ENCODE measurements around the gene DUSP7.
A peak's percentile ranks its signal among the peaks of the same experiment; 100 is the strongest.

DUSP7 gene

DNA sequence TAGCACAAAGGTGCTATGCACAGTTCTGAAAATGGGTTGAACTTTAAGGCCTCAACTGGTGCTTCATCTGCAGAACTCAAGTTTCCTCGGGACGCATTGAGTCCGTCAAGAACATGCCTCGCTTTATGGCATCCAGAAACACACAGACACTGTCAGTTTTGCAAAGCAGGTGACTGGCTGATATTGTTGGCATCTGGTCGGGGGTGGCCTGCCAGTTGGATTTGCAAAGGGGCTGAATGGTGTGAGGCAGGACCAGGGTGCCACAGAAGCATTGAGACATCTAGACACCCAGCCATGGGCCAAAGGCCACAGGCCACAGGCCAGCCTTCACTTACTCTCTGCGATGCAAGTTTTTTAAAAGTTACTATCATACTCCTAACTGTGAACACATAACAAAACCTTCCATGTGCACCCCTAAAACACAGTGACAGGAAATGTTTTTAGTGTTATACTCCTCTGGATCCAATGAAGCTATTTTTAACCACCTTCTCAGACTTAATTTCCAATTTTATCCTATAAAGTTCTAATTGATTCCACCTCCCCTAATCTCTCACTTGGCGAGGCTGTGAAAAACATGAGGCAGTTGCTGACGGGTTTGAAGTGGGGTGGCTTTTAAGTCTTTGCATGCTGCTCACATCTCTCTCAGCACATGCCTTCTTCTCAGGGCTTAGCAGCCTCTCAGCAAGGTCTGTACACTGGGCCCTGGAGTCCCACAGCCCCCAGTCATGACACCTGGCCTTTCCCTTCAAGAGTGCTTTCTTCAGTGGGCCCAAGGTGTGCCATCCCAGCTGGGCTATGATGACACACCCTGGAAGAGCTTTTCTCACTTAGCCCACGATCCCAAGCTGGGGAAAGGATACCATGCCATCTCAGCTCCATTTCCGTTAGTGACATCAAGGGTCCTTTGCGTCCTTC is 38.5 kb upstream of the DUSP7 start:
- H3K4me3 ChIP-seq (replicated peaks in 1 of 2; ENCODE audit: low read depth in 2 of 2, low read length in 2 of 2), result no peak overlapping the region
- TF ChIP-seq CTCF (IDR thresholded peaks at IDR 0.05; ENCODE audit: low read depth, low read length), result no peak
- DNase-seq (ENCODE audit: low read depth in 2 of 2), result no peak

DNA sequence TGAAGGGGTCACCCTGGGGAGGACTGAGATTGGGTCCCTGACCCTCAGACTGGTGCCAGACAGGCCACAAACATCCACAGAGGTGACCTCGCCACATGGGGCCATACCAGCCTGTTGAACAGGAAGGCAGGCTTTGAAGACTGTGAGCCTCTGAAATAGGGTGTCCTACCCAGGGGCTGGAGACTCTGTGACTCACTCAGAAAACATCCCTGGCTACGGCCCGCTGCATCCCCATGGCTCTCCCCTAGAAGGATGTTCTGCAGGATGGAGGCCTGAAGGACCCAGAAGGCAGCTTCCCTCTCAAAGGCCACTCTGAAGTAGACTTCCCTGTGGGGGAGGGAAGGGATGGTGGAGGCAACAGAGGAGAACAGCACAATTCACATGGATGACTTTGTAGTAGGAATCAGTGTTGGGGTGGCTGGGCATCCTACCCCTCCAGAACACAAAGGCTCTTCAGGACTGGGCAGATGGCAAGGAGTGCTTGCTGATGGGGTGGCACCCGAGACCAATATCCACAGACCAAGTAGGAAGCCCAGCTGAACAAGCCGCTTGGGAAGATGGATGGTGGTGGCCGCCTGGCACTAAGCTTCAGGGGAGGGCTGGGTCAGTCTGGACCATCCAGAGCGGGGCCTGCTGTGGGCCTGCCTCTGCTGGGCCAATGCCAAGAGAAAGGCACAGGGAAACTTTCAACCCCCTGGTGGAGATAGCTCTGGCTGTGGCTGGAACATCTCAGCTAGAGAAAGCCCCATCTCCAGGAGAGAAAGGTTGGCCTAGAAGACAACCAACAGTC is 37.6 kb upstream of the DUSP7 start:
- TF ChIP-seq CTCF (IDR thresholded peaks at IDR 0.05; ENCODE audit: low read depth, low read length), result no peak
- H3K4me3 ChIP-seq (replicated peaks in 1 of 2; ENCODE audit: low read depth in 2 of 2, low read length in 2 of 2), result no peak overlapping the region
- DNase-seq (ENCODE audit: low read depth in 2 of 2), result peak; percentile 52 to 57

GRCh38 chr3:52092891-52093290 is 36.5 kb upstream of the DUSP7 start:
- TF ChIP-seq CTCF (IDR thresholded peaks at IDR 0.05; ENCODE audit: low read depth, low read length), result no peak
- DNase-seq (ENCODE audit: low read depth in 2 of 2), result no peak
- no peak overlapping the region for H3K4me3 ChIP-seq (replicated peaks in 1 of 2; ENCODE audit: low read depth in 2 of 2, low read length in 2 of 2)

- H3K4me3 ChIP-seq (replicated peaks in 1 of 2; ENCODE audit: low read depth in 2 of 2, low read length in 2 of 2), result no peak overlapping the region
- no peak for DNase-seq (ENCODE audit: low read depth in 2 of 2)
- TF ChIP-seq CTCF (IDR thresholded peaks at IDR 0.05; ENCODE audit: low read depth, low read length), result no peak
Measured at GRCh38 chr3:52092271-52092660, 35.9 kb upstream of the DUSP7 start.

DNA sequence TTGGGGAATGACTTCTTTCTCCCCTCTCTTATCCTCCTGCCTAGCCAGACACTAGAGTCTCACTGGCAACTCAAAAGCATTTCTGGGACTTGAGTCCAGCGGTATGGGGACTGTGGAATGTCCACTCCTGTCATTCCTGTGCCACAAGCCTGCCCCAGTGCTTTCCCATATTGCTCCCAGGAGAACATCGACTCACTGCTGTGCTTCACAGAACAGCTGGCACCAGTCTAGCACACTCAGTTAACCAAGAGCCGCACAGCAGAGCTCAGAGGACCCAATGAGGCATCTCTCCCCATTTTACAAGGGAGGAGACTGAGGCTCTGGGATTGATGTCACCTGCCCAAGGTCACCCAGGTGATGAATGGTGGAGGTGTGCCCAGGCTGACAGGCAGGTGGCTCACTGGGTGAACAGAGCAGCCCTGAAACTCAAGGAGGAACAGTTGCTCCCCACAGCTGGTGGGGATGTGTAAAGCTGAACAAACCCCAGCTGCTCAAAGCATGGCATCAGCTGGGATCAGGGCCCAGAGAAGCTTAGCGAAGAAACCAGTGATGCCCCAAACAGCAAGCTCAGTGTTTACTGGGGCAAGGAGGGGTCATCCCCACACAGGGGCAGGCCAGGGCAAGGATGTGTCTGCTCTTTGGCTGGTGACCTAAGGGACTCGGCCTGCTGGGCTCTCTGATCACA is 35.4 kb upstream of the DUSP7 start:
- peak in 1 of 2 donors; percentile 49 for DNase-seq (ENCODE audit: low read depth in 2 of 2)
- TF ChIP-seq CTCF (IDR thresholded peaks at IDR 0.05; ENCODE audit: low read depth, low read length), result no peak
- H3K4me3 ChIP-seq (replicated peaks in 1 of 2; ENCODE audit: low read depth in 2 of 2, low read length in 2 of 2), result no peak overlapping the region

- TF ChIP-seq CTCF (IDR thresholded peaks at IDR 0.05; ENCODE audit: low read depth, low read length), result no peak
- no peak overlapping the region for H3K4me3 ChIP-seq (replicated peaks in 1 of 2; ENCODE audit: low read depth in 2 of 2, low read length in 2 of 2)
- DNase-seq (ENCODE audit: low read depth in 2 of 2), result peak in 1 of 2 donors; percentile 18
Measured at GRCh38 chr3:52090933-52091468, 34.6 kb upstream of the DUSP7 start.
